Natural killer cell treated with Interleukin-12 subunit alpha and Interleukin-12 subunit beta and Interleukin-15 and Interleukin-18, amount 100 ng/mL, for 72 hours (primary cell): ENCODE measurements around the gene HSD17B2. TPM values are rescaled to one million over a fixed set of nuclear protein-coding genes. Genes with fewer than 3 reads are reported as not detected.

ENCODE experiments used
- ATAC-seq, 2 donors: fragments of 150-1000 bp; cut with Tn5 transposase in 1 of 2; sonication (Bioruptor Pico), chemical (Tn5 transposase) in 1 of 2; 2 replicates each; pipeline ENCODE4 v1.10.0; 2021
- DNase-seq: peaks from one replicate; pipeline ENCODE4 v3.0.0; 2022; ENCODE audit warnings: low spot score
- H3K27ac Mint-ChIP-seq, 2 donors: 1 replicate in 1 of 2; 2 replicates in 1 of 2; pipeline ENCODE4 v1.8.0; 2022; ENCODE audit warnings: mixed read lengths in 2 of 2, mild to moderate bottlenecking in 1 of 2, moderate library complexity in 1 of 2
- H3K27me3 Mint-ChIP-seq, 2 donors: 1 replicate in 1 of 2; 2 replicates in 1 of 2; pipeline ENCODE4 v1.8.0; 2022; ENCODE audit warnings: mixed read lengths in 2 of 2
- H3K36me3 Mint-ChIP-seq: one replicate; pipeline ENCODE4 v1.8.0; 2022; ENCODE audit warnings: mixed read lengths
- H3K4me1 Mint-ChIP-seq, 2 donors: 1 replicate in 1 of 2; 2 replicates in 1 of 2; pipeline ENCODE4 v1.8.0; 2022; ENCODE audit warnings: low read depth in 2 of 2, mixed read lengths in 2 of 2, mild to moderate bottlenecking in 1 of 2
- H3K4me3 Mint-ChIP-seq: one replicate; pipeline ENCODE4 v1.8.0; 2022; ENCODE audit warnings: mixed read lengths
- H3K9me3 Mint-ChIP-seq: 2 replicates; pipeline ENCODE4 v1.8.0; 2022; ENCODE audit warnings: mixed read lengths
- total RNA-seq, 2 donors: library from RNA; stranded (reverse); gene quantifications; one replicate each; pipeline ENCODE4 v1.2.3, GENCODE V29; 2022

The HSD17B2 gene
- total RNA-seq, 2 donors from 2014 or later, result not detected

- H3K4me1 Mint-ChIP-seq, result no peaks in the 10 kb centered on the region
- no peak overlapping the region for H3K27ac Mint-ChIP-seq
- no peak overlapping the region for H3K4me3 Mint-ChIP-seq
- ATAC-seq, result no peak
- H3K27me3 Mint-ChIP-seq, result peaks cover 26 to 30% of the 10 kb centered on the region in 2 donors
- DNase-seq, result no peak
- no peaks in the 10 kb centered on the region for H3K9me3 Mint-ChIP-seq
- no peaks in the 10 kb centered on the region for H3K36me3 Mint-ChIP-seq
These were observed 12.3 kb downstream of the HSD17B2 start for GRCh38 chr16:82047374-82047773.

- ATAC-seq (no peak), DNase-seq (no peak)
- H3K27ac Mint-ChIP-seq, result no peak overlapping the region
- H3K27me3 Mint-ChIP-seq, result peaks cover 26 to 30% of the 10 kb centered on the region in 2 donors
- H3K9me3 Mint-ChIP-seq, result no peaks in the 10 kb centered on the region
- no peak overlapping the region for H3K4me3 Mint-ChIP-seq
- H3K4me1 Mint-ChIP-seq, result no peaks in the 10 kb centered on the region
- H3K36me3 Mint-ChIP-seq, result no peaks in the 10 kb centered on the region
These were observed 12.7 kb downstream of the HSD17B2 start for GRCh38 chr16:82047787-82048186.

GRCh38 chr16:82049484-82049883 lies 14.4 kb downstream of the HSD17B2 start:
- Mint-ChIP-seq H3K36me3 (no peaks in the 10 kb centered on the region), H3K4me3 (no peak overlapping the region), H3K27ac (no peak overlapping the region), H3K9me3 (no peaks in the 10 kb centered on the region), H3K4me1 (no peaks in the 10 kb centered on the region), H3K27me3 (peaks cover 30 to 32% of the 10 kb centered on the region in 2 donors)
- ATAC-seq (no peak), DNase-seq (no peak)

GRCh38 chr16:82050506-82050905 lies 15.5 kb downstream of the HSD17B2 start:
- Mint-ChIP-seq H3K4me1 (peaks cover 0 to under 1% of the 10 kb centered on the region in 2 donors), H3K27ac (no peak overlapping the region), H3K36me3 (no peaks in the 10 kb centered on the region), H3K4me3 (no peak overlapping the region), H3K9me3 (no peaks in the 10 kb centered on the region), H3K27me3 (peaks cover 36 to 39% of the 10 kb centered on the region in 2 donors)
- no peak for DNase-seq
- no peak for ATAC-seq

- no peaks in the 10 kb centered on the region for H3K9me3 Mint-ChIP-seq
- H3K27ac Mint-ChIP-seq, result no peak overlapping the region
- no peaks in the 10 kb centered on the region for H3K36me3 Mint-ChIP-seq
- no peak overlapping the region for H3K4me3 Mint-ChIP-seq
- ATAC-seq (no peak), DNase-seq (no peak)
- H3K4me1 Mint-ChIP-seq, result peaks cover 0 to 3% of the 10 kb centered on the region in 2 donors
- peaks cover 38 to 44% of the 10 kb centered on the region in 2 donors for H3K27me3 Mint-ChIP-seq
These were observed 15.9 kb downstream of the HSD17B2 start for GRCh38 chr16:82050909-82051357.

- Mint-ChIP-seq H3K27ac (no peak overlapping the region), H3K9me3 (no peaks in the 10 kb centered on the region), H3K4me1 (peaks cover 0 to 3% of the 10 kb centered on the region in 2 donors), H3K27me3 (peaks cover 41 to 49% of the 10 kb centered on the region in 2 donors), H3K4me3 (no peak overlapping the region), H3K36me3 (no peaks in the 10 kb centered on the region)
- DNase-seq (no peak), ATAC-seq (no peak)
These were observed 16.6 kb downstream of the HSD17B2 start for GRCh38 chr16:82051656-82052055.

- no peak for ATAC-seq
- H3K4me3 Mint-ChIP-seq, result no peak overlapping the region
These were observed 20.1 kb downstream of the HSD17B2 start for GRCh38 chr16:82055117-82055516.

GRCh38 chr16:82055728-82056549 lies 20.9 kb downstream of the HSD17B2 start:
- Mint-ChIP-seq H3K9me3 (no peaks in the 10 kb centered on the region), H3K4me3 (no peak overlapping the region), H3K36me3 (no peaks in the 10 kb centered on the region), H3K27ac (no peak overlapping the region), H3K27me3 (peaks cover 30 to 31% of the 10 kb centered on the region in 2 donors), H3K4me1 (peaks cover 0 to 3% of the 10 kb centered on the region in 2 donors)
- ATAC-seq, result no peak
- no peak for DNase-seq

More at GRCh38 chr16:82055117-82055516, 20.1 kb downstream of the HSD17B2 start:
- Mint-ChIP-seq H3K4me1 (peaks cover 0 to 3% of the 10 kb centered on the region in 2 donors), H3K27me3 (peaks cover 30 to 33% of the 10 kb centered on the region in 2 donors), H3K9me3 (no peaks in the 10 kb centered on the region), H3K27ac (no peak overlapping the region), H3K36me3 (no peaks in the 10 kb centered on the region)
- no peak for DNase-seq

GRCh38 chr16:82056550-82056896 lies 21.5 kb downstream of the HSD17B2 start:
- Mint-ChIP-seq H3K4me3 (no peak overlapping the region), H3K27ac (no peak overlapping the region), H3K4me1 (peaks cover 0 to 3% of the 10 kb centered on the region in 2 donors), H3K27me3 (peaks cover 28 to 31% of the 10 kb centered on the region in 2 donors), H3K9me3 (no peaks in the 10 kb centered on the region), H3K36me3 (no peaks in the 10 kb centered on the region)
- ATAC-seq, result no peak
- no peak for DNase-seq

GRCh38 chr16:82059161-82059982 lies 24.3 kb downstream of the HSD17B2 start:
- Mint-ChIP-seq H3K9me3 (no peaks in the 10 kb centered on the region), H3K36me3 (no peaks in the 10 kb centered on the region), H3K27ac (no peak overlapping the region), H3K27me3 (peaks cover 28 to 43% of the 10 kb centered on the region in 2 donors), H3K4me3 (no peak overlapping the region), H3K4me1 (peaks cover 0 to 3% of the 10 kb centered on the region in 2 donors)
- no peak for ATAC-seq
- DNase-seq, result no peak

- DNase-seq (no peak), ATAC-seq (no peak)
- Mint-ChIP-seq H3K9me3 (no peaks in the 10 kb centered on the region), H3K36me3 (no peaks in the 10 kb centered on the region), H3K4me3 (no peak overlapping the region), H3K4me1 (peaks cover 0 to 3% of the 10 kb centered on the region in 2 donors), H3K27ac (no peak overlapping the region), H3K27me3 (peaks cover 28 to 38% of the 10 kb centered on the region in 2 donors)
These were observed 24.9 kb downstream of the HSD17B2 start for GRCh38 chr16:82059983-82060421.

- Mint-ChIP-seq H3K27me3 (peaks cover 18 to 24% of the 10 kb centered on the region in 2 donors), H3K4me1 (no peaks in the 10 kb centered on the region), H3K9me3 (no peaks in the 10 kb centered on the region), H3K4me3 (no peak overlapping the region), H3K27ac (no peak overlapping the region), H3K36me3 (no peaks in the 10 kb centered on the region)
- ATAC-seq (no peak), DNase-seq (no peak)
These were observed 26.9 kb downstream of the HSD17B2 start for GRCh38 chr16:82061861-82062525.

- no peaks in the 10 kb centered on the region for H3K9me3 Mint-ChIP-seq
- DNase-seq (no peak), ATAC-seq (no peak)
- no peaks in the 10 kb centered on the region for H3K36me3 Mint-ChIP-seq
- peaks cover 15 to 24% of the 10 kb centered on the region in 2 donors for H3K27me3 Mint-ChIP-seq
- H3K27ac Mint-ChIP-seq, result no peak overlapping the region
- no peak overlapping the region for H3K4me3 Mint-ChIP-seq
- H3K4me1 Mint-ChIP-seq, result no peaks in the 10 kb centered on the region
These were observed 27.6 kb downstream of the HSD17B2 start for GRCh38 chr16:82062645-82063058.
